Esophagus squamous epithelium (tissue), 4 donors: Measurements from ENCODE around the gene INSIG2.

ENCODE experiments used
- CTCF ChIP-seq, 6 experiments: fragments of 450-650 bp in 4 of 6; fragments of 200-600 bp in 2 of 6; sonication (generic) in 2 of 6; IDR thresholded peaks; one replicate each; pipeline ENCODE4 v1.5.1; 2016 to 2019; ENCODE audit warnings: antibody characterized with exemption in 6 of 6, mild to moderate bottlenecking in 4 of 6, moderate library complexity in 4 of 6
- POLR2A ChIP-seq, 4 donors: fragments of 450-650 bp; IDR thresholded peaks; one replicate each; pipeline ENCODE4 v1.6.1; 2017; ENCODE audit warnings: antibody characterized with exemption in 4 of 4, mild to moderate bottlenecking in 4 of 4, moderate library complexity in 3 of 4

DNA sequence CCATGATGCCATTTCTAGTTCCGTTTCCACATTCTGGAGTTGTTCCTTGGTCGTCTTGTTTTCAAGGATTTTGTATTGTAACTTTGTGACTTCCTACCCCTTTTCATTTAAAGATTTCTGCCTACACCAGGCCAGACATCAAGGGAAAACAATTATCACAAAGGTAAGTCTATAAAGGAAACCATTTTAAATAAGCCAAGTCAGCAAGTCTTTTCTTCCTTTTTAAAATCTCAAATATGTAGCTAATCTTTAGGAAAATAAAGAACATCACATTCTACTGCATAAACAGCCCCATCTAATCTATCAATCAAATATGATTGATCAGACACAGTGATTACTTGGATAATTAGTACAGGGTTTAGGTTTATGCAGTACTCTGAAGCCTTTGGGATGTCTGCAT lies 35.8 kb upstream of the INSIG2 start:
- TF ChIP-seq CTCF (IDR thresholded peaks at IDR 0.05) = no peak
- no peak for TF ChIP-seq POLR2A (IDR thresholded peaks at IDR 0.05)
